ENCODE measurements around the gene HES2.
"Not testable (repeated sequence)": the region's sequence is repeated elsewhere in the genome, so short reads cannot be mapped to it uniquely, and the experiment has no call there.

Gene HES2

GRCh38 chr1:6365047-6365446, 54.7 kb downstream of the HES2 start:
- DNase-seq (ENCODE audit: low read depth, low spot score) = peak; percentile 96
- no peak overlapping the region for H3K4me3 ChIP-seq (ENCODE audit: low read length)

GRCh38 chr1:6363085-6363884, 56.4 kb downstream of the HES2 start:
- not testable (repeated sequence) for DNase-seq (ENCODE audit: low read depth, low spot score)

More at GRCh38 chr1:6363085-6363884, 56.4 kb downstream of the HES2 start:
- H3K4me3 ChIP-seq (ENCODE audit: low read length) = not testable (repeated sequence)

Data from Jurkat, Clone E6-1 (cell line).